NCI-H2081 treated with DMSO at 0.1 percent for 48 hours (cell line): ENCODE data around the gene ZNF500.
A peak's percentile ranks its signal among the peaks of the same experiment; 100 is the strongest.
"Not testable (repeated sequence)": the region's sequence is repeated elsewhere in the genome, so short reads cannot be mapped to it uniquely, and the experiment has no call there.

ENCODE experiments used
- DNase-seq: peaks from one replicate; lab custom pipeline; 2025; lab: John Stamatoyannopoulos, UW

The ZNF500 gene

GRCh38 chr16:4745274-4745569, 21.7 kb downstream of the ZNF500 start:
- no peak for DNase-seq

DNA sequence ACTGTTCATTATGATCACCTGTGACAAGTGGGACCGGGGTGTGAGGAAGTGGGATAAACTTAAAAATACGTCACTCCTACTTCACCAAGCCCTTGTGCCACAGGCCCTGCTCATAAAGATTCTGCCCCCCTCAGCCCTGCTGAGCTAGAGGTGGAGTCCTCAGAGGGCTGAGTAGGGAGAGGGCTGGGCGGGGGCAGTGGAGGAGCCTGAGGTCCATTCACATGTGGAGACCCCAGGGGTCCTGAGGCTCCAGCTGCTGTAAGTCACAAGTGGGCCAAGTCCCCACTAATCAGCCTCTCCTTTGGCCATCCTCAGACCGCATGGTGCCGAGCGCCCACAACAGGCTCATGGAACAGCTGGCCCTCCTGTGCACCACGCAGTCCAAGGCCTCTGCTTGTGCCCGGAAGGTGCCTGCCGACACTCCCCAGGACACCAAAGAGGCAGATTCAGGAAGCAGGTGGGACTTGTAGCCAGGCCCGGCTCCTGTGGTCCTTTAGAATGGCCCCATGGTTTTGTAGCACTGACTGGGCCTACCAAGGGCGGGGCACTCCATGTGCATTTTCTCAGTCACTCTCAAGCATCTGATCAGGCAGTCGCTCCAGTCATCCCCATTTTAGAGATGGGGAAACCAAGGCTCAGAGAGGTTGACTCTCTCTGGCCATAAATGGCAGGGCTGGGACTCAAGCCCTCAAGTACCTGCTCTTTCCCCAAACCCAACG, 22.2 kb downstream of the ZNF500 start:
- DNase-seq: no peak

- DNase-seq: no peak
These were observed 23.6 kb downstream of the ZNF500 start for GRCh38 chr16:4743226-4743878.

DNA sequence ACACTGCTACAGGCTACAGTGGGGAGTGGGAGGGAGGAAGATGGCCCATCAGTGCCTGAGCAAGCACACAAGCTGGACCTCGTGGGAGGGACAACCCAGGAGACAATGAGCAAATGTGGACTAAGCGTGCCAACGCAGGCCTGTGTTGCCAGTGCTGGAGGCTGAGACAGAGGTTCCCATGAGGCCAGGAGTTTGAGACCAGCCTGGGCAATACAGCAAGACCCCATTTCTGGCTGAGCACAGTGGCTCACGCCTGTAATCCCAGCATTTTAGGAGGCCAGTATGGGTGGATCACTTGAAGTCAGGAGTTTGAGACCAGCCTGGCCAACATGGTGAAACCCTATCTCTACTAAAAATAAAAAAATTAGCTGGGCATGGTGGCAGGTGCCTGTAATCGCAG, 28.6 kb downstream of the ZNF500 start:
- not testable (repeated sequence) for DNase-seq

DNA sequence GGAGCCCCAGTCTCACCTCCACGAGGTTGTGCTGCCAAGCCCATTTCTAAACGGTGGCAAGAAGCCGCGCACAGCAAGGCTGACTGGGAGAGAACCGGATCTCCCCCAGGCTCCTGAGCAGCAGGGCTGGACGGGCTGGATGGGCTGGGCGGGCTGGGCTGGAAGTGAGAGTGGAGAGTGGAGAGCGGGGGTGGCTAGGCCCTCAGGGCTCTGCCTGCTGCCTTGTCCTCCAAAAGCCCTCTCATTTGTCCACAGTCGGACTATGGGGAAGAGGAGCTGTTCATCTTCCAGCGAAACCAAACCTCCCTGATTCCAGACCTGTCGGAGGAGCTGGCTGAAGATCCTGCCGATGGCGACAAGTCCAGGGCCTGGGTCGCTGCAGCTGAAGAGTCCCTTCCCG, 29.4 kb downstream of the ZNF500 start:
- DNase-seq: no peak

DNA sequence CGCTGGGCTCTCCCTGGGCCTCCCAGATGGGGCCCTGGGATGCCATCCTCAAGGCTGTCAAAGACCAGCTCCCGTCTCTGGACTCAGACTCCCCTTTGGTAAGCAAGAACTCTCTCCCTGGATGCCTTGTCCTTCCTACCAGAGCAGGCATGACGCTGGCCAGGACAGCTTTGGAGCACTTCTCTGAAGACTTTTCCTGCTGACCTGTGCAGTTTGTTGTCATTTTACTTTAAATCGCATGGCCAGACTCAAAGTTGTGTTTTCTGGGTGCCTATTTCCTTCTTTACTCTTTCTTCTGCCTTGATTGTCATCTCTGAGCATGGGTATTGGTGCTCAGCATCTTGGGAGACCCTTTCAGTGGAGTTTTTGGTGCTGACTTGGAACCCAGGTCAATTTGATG, 30.4 kb downstream of the ZNF500 start:
- DNase-seq: no peak

GRCh38 chr16:4734730-4735535, 32.0 kb downstream of the ZNF500 start:
- peak; percentile 1 for DNase-seq

- peak; percentile 73 for DNase-seq
These were observed 32.8 kb downstream of the ZNF500 start, which contains the start of the genes ANKS3 and DNAAF8 for GRCh38 chr16:4734063-4734729. TSS of gene ANKS3 (minus strand) at chr16:4734271. CDS start at chr16:4730149, 4,122 bp downstream. TSS of gene DNAAF8 (plus strand) at chr16:4734537. CDS start at chr16:4736515, 1,978 bp downstream.

- DNase-seq: no peak
These were observed 33.3 kb downstream of the ZNF500 start for GRCh38 chr16:4733747-4734062.

DNA sequence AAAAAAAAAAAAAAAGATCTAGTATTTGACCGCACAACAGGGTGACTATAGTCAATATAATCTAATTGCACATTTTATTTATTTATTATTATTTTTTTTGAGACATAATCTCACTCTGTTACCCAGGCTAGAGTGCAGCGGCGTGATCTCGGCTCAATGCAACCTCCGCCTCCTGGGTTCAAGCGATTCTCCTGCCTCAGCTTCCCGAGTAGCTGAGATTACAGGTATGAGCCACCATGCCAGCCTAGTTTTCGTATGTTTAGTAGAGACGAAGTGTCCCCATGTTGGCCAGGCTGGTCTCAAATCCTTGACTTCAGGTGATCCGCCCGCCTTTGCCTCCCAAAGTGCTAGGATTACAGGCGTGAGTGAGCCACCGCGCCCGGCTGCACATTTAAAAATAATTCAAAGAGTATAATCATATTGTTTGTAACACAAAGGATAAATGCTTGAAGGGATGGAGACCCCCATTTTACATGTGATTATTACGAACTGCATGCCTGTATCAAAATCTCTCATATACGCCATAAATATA, 33.7 kb downstream of the ZNF500 start:
- DNase-seq: no peak

- DNase-seq: no peak
These were observed 37.1 kb downstream of the ZNF500 start for GRCh38 chr16:4729876-4730275.

GRCh38 chr16:4728676-4729075, 38.3 kb downstream of the ZNF500 start:
- no peak for DNase-seq

DNA sequence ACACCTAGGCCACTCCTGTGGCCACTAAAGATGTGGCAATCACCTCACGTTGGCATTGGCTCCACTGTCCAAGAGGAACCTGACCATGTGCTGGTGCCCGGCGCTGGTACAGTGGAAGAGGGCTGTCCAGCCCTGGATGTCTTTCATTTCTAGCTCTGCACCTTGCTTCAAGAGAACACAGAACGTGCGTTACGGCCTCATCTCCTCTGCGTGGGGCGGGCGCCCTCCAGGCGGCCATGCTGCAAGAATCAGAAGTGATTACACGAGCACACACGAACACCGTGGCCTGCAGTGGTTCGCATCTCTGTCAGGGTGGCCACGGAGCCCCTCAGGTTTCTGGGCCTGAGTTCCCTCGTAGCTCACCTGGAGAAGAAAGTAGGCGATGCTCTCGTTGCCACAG, 40.3 kb downstream of the ZNF500 start:
- no peak for DNase-seq

GRCh38 chr16:4724661-4725270, 42.2 kb downstream of the ZNF500 start:
- no peak for DNase-seq

DNA sequence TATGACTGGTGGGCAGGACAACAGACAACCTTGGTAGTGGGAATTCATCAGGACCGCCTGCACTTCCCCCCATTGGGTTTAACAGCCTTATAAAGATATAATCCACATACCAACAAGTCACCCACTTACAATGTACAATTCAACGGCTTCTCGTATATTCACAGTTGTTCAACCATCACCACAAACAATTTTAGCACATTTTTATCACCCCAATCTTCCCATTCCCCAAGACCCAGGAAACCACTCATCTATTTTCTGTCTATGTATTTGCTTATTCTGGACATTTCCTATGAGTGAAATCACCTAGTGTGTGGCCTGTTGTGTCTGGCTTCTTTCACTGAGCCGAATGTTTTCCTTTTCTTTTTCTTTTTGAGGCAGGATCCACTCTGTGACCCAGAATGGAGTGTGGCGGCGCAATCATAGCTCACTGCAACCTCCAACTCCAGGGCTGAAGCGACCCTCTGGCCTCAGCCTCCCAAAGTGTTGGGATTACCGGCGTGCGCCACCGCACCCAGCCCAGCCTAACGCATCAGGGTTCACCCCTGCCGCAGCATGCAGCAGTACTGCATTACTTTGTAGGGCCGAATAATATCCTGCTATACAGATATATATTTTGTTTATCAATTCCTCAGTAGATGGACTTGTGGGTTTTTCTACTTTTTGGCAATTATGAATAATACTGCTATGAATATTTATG, 43.7 kb downstream of the ZNF500 start:
- no peak for DNase-seq

DNA sequence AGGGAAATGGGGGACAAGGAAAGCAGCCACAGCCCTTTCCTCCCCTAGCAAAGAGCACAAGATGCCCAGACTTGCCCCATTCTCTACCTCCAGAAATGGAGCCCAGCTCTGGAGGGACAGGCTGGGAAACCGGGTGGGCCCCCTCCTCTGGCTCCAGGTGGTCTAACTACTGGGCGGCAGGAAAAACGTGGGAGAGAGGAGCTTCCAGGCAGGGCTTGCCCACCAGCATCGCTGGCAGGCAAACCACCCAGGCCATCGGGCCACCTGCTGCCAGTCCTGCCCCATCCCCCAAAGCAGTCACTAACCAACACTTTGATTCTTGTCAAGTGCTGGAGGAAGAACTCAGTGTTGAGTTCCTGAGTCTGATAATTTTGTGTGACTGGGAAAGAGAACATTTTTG, 48.5 kb downstream of the ZNF500 start:
- no peak for DNase-seq

GRCh38 chr16:4714996-4715395, 52.0 kb downstream of the ZNF500 start:
- DNase-seq: no peak

DNA sequence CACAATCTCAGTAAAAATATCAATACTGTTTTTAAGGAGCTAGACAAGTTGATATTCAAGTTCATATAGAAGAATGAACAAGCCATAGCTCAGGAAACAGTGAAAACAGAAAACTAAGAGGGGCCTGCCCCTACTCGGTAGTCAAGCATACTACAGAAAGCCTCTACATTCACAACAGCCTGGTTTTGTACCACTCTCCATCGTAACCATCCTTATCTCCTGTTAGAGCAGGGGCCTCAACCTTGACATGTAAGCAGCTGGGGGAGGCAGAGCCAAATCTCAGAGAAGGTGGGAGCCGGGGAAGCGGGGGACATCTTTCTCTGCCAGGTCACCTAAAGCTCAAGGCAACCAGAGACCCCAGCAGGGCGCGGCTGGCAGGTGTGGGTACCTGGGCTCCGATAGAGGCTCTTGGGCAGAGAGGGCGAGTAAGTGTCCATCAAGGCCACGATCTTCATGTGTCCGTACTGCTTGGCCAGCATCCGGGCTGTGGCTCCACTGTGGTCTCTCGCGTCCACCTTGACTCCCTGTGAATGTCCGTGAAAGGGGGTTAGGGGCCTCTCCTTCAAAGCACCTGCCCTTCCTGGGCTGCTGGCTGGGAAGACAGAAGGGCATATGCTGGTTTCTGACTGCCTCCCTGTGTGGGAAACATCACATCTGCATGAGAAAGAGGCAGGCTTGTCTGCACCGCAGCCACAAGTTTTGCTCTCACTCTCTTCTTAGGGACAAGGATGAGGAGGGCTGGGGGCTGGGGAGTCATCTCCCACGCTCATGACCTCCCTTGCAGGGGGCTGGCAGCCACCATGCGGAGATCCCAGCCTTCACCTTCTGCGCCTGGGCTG, 53.1 kb downstream of the ZNF500 start:
- no peak for DNase-seq

DNA sequence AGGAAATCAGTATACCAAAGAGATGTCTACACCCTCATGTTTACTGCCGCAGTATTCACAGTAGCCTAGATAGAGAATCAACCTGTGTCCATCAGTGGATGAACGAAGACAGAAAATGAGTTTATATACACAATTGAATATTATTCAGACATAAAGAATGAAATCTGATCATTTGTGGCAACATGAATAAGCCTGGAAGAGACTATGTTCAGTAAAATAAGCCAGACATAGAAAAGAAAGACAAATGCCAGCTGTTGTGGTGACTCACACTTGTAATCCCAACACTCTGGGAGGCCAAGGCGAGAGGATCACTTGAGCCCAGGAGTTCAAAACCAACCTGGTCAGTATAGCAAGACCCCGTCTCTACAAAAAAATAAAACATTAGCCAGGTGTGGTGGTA, 57.5 kb downstream of the ZNF500 start:
- no peak for DNase-seq

DNA sequence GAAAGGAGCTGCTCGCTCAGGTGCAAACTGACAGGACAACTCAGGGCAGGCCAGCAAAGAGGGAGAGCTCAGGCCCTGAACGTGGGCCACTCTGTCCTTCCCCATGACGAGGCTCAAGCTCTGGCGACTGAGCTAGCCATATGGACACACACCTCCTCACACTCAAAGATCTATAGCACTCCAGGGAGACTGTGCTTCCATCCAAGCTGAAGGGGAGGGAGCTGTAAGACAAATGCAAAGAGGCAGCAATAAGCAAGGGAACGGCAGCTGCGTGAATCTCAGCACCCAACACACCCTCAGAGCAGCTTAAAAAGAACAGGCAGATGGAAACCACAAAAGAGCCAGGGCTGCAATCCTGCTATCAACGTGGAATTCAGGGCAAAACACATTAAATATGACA, 60.1 kb downstream of the ZNF500 start:
- no peak for DNase-seq
